Omental fat pad (tissue), 4 donors: ENCODE results near the gene FMN1. TPM values are rescaled to one million over a fixed set of nuclear protein-coding genes. Genes with fewer than 3 reads are reported as not detected.

ENCODE experiments used
- ATAC-seq: fragments of 150-250 bp; one replicate; pipeline ENCODE4 v1.9.1; 2016; ENCODE audit warnings: mild to moderate bottlenecking, moderate library complexity; ENCODE audit not compliant: low FRiP score
- DNase-seq: peaks from one replicate; pipeline ENCODE4 v3.0.0-alpha.2; 2019; ENCODE audit warnings: low spot score
- total RNA-seq, 4 donors: library from RNA; depleted of rRNA; stranded (reverse); fragments of >200 nt; gene quantifications; one replicate each; pipeline ENCODE4 v1.1.0, GENCODE V29; 2016
- TF ChIP-seq, protein P1 (sequence below), 3 donors: fragments of 450-650 bp; IDR thresholded peaks; one replicate each; pipeline ENCODE4 v1.5.1; 2016 to 2017; ENCODE audit warnings: antibody characterized with exemption in 3 of 3, mild to moderate bottlenecking in 3 of 3, moderate library complexity in 2 of 3

The FMN1 gene
- total RNA-seq, 4 donors from 2014 or later = 19.9 to 35.5 (median 28.5) TPM

DNA sequence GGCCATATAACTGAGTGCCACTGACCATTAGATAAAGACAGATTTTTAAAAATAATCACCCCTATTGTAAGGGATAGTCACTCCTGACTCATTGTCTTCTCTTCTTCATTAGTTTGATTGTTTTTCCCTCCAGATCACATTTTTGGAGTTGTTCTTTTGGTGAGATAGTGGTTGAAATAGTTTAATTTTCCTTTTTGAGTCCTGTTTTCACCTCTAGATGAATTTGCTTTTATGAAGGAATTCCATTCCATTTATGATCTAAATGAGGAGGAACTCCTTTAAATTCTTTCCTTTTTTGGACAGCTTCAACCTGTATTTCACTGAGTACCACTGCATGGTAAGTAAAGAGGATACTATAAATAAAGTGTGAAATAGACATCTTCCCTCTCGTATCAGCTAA, 364.3 kb downstream of the FMN1 start:
- TF ChIP-seq, protein P1, sequence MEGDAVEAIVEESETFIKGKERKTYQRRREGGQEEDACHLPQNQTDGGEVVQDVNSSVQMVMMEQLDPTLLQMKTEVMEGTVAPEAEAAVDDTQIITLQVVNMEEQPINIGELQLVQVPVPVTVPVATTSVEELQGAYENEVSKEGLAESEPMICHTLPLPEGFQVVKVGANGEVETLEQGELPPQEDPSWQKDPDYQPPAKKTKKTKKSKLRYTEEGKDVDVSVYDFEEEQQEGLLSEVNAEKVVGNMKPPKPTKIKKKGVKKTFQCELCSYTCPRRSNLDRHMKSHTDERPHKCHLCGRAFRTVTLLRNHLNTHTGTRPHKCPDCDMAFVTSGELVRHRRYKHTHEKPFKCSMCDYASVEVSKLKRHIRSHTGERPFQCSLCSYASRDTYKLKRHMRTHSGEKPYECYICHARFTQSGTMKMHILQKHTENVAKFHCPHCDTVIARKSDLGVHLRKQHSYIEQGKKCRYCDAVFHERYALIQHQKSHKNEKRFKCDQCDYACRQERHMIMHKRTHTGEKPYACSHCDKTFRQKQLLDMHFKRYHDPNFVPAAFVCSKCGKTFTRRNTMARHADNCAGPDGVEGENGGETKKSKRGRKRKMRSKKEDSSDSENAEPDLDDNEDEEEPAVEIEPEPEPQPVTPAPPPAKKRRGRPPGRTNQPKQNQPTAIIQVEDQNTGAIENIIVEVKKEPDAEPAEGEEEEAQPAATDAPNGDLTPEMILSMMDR (IDR thresholded peaks at IDR 0.05) = no peak
- no peak for ATAC-seq
- no peak for DNase-seq

DNA sequence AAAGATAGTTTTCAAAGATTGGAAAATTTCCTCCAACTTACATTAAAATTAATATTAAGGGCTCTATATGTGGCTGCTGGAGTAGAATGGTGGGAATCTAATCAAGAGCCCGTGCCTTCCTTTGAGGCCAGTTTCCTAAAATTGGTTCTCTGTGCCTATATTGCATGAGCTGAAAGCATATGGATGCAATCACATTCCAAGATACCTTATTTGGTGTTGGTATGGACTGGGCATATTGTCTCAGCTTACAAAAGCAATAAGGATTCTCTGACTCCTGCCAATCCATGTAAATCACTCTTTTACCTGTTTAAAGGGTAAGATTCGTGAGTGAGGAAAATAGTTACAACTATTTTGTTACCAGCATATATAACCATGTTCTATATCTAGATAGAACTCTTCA, 365.1 kb downstream of the FMN1 start:
- ATAC-seq (no peak), DNase-seq (no peak)
- TF ChIP-seq, protein P1 (IDR thresholded peaks at IDR 0.05) = no peak

DNA sequence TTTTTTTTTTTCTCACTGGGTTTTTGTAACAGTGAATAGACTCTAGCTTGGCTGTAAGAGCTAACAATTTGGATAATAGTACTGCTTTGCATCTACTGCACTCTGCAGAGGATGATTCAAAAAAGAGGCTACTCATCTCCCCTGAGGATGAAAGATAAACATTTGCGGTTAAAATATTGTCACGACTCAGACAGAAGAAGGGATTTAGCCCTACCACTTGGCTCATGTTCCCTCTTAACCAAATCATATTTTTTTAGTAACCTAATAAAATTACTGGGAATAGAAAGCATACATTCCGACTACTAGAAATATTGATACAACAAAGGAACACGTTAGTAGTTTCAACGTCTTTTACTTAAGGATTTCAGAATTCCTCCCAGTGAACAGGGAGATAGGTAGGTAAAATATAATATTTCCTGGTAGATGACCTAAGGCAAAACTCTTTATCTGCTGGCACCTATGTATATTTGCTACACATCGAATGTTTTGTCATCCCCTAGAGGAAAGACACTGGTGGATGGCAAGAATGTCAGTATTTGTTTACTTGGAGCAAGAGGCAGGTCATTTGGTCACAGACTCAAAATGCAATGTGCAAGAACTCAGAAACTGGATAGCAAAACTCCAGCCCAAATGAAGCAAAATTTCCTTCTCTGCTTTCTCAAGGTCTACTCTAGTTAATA, 365.9 kb downstream of the FMN1 start:
- TF ChIP-seq, protein P1 (IDR thresholded peaks at IDR 0.05) = no peak
- DNase-seq (no peak), ATAC-seq (no peak)

DNA sequence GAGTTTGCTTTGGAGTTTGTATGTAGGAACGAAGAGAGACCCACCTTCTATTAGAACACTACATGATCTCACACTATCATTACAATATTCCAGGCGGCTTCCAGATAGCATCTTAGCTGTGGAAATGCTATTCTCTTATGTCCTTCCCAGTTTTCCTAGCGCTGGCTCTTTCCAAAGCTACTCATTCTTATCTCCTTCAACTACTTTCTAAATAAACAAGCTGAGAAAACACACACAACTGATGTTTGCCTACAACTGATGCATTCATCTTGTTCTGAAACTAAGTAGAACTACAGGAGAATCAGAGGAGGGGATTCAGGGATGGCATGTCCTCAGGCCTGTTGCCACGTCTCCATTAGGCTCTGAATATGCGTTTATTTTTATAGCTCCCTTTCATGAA, 367.8 kb downstream of the FMN1 start:
- TF ChIP-seq, protein P1 (IDR thresholded peaks at IDR 0.05) = no peak
- no peak for ATAC-seq
- DNase-seq = no peak

GRCh38 chr15:32825219-32825618, 369.3 kb downstream of the FMN1 start:
- TF ChIP-seq, protein P1 (IDR thresholded peaks at IDR 0.05) = no peak
- no peak for ATAC-seq
- DNase-seq = no peak

DNA sequence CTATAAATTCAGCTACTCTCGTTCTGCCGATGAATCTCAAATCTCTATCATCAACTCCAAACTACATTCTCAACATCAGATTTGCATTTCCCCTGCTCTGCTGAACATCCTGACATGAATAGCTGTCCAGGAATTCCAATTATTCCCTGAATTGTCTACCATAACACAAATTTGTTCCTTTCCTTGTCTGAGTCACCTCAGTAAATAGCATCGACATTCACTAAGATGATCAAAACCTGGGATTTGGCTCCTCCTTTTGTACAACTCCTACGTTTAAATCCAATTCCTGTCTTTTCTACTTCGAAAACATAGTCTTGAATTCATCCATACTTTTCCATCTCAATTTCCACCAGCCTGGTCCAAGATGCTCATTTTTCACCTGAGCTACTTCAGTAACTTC, 369.7 kb downstream of the FMN1 start:
- ATAC-seq (no peak), DNase-seq (no peak)
- TF ChIP-seq, protein P1 (IDR thresholded peaks at IDR 0.05) = no peak

DNA sequence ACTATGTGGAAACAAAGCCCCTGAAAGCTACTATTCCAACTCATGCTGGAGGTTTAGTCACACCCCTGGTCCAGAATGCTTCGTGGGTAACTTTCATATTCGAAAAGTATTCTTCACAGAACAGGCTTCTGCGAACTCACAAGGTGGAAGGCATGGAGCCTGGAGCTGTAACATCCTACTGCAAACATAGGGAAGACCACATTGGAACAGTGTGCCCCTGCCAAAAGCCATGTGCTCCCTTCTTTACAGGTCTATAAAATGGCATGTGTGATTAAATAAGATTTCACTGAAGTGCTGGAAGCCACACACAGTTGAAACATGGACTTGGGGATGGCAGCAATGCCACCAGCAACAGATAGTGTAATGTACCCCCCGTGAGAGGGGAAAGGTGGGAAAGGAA, 370.8 kb downstream of the FMN1 start:
- no peak for ATAC-seq
- DNase-seq = no peak
- TF ChIP-seq, protein P1 (IDR thresholded peaks at IDR 0.05) = no peak
